Hematopoietic multipotent progenitor cell treated with erythropoietin and hydrocortisone succinate and interleukin-3 and kit ligand, for 15 days (in vitro differentiated cells): Measurements from ENCODE around the gene MTREX.
A peak's percentile ranks its signal among the peaks of the same experiment; 100 is the strongest.

Experiments
- DNase-seq: peaks from one replicate; pipeline ENCODE4 v3.0.0-alpha.2; 2015; ENCODE audit warnings: low spot score

MTREX gene

GRCh38 chr5:55324815-55325418 is 17.1 kb downstream of the MTREX start:
- peak; percentile 52 for DNase-seq

- DNase-seq = no peak
These were observed 17.8 kb downstream of the MTREX start for GRCh38 chr5:55325621-55326020.

GRCh38 chr5:55327281-55327680 is 19.5 kb downstream of the MTREX start:
- no peak for DNase-seq

GRCh38 chr5:55331321-55331720 is 23.5 kb downstream of the MTREX start:
- DNase-seq = no peak

- DNase-seq = no peak
These were observed 25.2 kb downstream of the MTREX start for GRCh38 chr5:55333017-55333416.

- no peak for DNase-seq
These were observed 26.0 kb downstream of the MTREX start for GRCh38 chr5:55333811-55334210.

- no peak for DNase-seq
These were observed 30.4 kb downstream of the MTREX start for GRCh38 chr5:55338092-55338613.

GRCh38 chr5:55338810-55339243 is 31.0 kb downstream of the MTREX start:
- DNase-seq = no peak

GRCh38 chr5:55343107-55343506 is 35.3 kb downstream of the MTREX start:
- DNase-seq = no peak

- DNase-seq = no peak
These were observed 35.8 kb downstream of the MTREX start for GRCh38 chr5:55343609-55344008.

- peak; percentile 76 for DNase-seq
These were observed 36.7 kb downstream of the MTREX start for GRCh38 chr5:55344392-55344992.

GRCh38 chr5:55345327-55345726 is 37.5 kb downstream of the MTREX start:
- DNase-seq = no peak

GRCh38 chr5:55347786-55348185 is 40.0 kb downstream of the MTREX start:
- DNase-seq = peak; percentile 33

- no peak for DNase-seq
These were observed 43.0 kb downstream of the MTREX start for GRCh38 chr5:55350754-55351153.

GRCh38 chr5:55356896-55357295 is 49.1 kb downstream of the MTREX start:
- no peak for DNase-seq

GRCh38 chr5:55360190-55360589 is 52.4 kb downstream of the MTREX start:
- DNase-seq = no peak

- no peak for DNase-seq
These were observed 56.1 kb downstream of the MTREX start for GRCh38 chr5:55363856-55364255.

GRCh38 chr5:55364537-55365055 is 56.8 kb downstream of the MTREX start:
- DNase-seq = no peak

GRCh38 chr5:55370291-55370925 is 62.6 kb downstream of the MTREX start:
- no peak for DNase-seq

GRCh38 chr5:55371145-55371544 is 63.4 kb downstream of the MTREX start:
- DNase-seq = no peak

- no peak for DNase-seq
These were observed 64.5 kb downstream of the MTREX start for GRCh38 chr5:55372130-55372925.

GRCh38 chr5:55377810-55378209 is 70.0 kb downstream of the MTREX start:
- no peak for DNase-seq
